CD4-positive, alpha-beta T cell treated with Interleukin-12 subunit alpha and Interleukin-12 subunit beta, for 1 hour (primary cell): Measurements from ENCODE around the gene C18orf63.
"Not testable (repeated sequence)": the region's sequence is repeated elsewhere in the genome, so short reads cannot be mapped to it uniquely, and the experiment has no call there.

ENCODE experiments used
- DNase-seq: peaks from one replicate; pipeline ENCODE4 v3.0.0-alpha.2; 2020

The C18orf63 gene

DNA sequence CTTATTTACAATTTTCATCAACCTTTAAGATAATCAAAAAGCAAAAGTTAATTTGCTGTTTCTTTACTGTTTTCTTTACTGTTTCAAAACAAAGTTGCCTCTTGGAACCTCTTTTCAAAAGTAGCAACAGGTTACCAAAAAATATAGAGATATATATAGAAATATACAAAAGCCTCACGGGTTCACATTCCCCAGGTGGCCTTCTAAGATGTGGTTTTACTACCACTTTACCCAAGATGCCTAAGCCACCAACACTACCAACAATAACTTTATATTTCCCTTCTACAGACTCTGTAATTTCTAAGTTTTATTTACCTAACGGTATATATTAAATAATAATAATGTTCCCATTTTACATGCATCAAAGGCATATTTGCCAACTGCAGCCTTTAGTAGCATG, 28.8 kb upstream of the C18orf63 start:
- no peak for DNase-seq

DNA sequence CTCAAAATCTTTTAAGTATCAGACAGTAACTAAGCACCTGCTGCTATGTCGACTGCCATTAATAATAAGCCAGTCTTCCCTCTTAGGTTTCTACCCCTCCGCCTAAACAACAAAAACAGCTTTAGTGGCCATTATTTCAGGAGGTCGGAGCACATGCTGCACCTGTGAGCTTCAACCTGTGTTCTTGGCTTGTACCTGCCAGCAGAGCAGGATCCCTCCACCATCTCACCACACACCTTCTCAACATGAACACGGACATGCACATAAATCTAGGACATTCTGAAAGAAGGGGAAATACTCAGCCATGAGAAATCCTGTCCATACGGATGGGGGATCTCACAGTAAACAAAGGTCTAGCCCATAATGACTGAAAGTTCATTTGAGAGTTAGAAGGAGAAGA, 27.6 kb upstream of the C18orf63 start:
- DNase-seq = no peak

DNA sequence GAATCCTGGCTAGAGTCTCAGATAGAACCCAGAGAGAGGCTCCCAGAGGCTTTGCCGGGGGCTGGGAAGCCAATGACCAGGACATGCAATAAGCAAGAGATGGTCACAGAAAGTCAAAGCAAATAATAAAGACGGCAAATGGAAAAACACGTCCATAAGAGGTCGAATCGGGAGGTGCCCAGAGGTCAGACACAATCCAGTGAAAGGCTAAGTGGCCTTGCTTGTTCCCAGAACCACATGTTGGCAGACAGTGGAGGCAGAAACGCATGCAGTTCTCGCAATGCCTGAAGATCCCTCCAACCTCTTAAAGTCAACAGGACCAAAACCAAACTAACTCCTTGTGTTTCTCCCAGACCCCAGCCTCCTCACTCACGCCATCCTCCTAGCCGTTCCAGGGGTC, 26.9 kb upstream of the C18orf63 start:
- no peak for DNase-seq

DNA sequence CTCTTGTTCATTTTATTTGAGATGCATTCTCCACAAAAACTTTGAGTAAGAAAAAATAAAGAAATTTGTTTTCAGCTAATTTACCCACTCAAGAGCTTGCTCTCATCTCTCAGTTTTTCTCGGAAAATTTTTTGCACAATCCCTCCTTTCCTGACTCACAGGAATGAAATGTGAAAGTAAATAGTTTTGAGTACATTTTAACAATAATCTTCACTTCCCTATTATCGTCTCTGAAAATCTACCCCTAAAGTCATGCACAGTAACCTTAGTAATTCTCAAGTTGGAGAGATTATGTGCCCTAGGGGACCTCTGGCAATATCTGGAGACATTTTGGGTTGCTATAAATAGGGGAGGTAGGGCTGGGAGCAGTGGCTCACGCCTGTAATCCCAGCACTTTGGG, 26.5 kb upstream of the C18orf63 start:
- no peak for DNase-seq

DNA sequence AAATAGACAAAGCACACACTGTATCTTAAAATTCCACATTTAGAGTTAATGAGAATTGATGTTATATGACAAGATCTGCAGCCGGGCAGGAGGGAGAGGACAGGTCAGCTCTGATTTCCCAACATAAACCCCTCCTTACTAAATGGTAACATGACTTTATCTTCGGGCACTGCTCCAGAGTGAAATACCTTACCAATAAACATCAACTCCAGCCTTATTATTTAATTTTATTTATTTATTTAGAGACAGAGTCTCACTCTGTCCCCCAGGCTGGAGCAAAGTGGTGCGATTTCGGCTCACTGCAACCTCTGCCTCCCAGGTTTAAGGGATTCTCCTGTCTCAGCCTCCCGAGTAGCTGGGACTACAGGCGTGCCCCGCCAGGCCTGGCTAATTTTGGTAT, 25.6 kb upstream of the C18orf63 start:
- DNase-seq = no peak

DNA sequence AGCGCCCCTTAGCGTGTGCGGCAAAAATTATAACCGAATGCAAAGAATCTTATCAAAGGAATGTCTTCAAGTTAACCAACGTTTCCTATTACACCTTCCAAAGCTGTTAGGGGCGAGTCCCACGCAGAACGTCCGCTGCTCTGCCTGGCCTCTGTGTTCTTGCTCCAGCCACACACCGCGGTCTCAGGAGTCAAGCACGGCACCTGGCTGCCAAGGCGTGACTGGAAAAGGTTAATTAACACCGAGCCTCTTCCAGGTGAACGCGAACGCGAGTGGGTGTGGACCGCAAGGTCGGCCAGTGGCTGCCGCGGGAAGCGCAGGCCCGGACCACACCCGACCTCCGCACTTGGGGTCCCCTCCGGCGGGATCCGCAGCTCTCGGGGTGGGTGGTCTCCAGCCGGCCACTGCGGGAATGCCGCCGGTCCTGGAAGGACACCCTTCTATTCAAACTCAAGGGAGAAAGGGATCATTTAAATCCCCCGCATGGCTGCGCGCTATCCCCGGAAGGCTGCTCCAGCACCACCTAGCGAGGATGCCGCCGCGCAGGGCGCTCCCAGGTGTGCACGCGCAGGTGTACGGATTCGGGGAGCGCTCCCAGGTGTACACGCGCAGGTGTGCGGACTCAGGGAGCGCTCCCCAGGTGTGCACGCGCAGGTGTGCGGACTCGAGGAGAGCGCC, 24.7 kb upstream of the C18orf63 start:
- peak; percentile 10 for DNase-seq

DNA sequence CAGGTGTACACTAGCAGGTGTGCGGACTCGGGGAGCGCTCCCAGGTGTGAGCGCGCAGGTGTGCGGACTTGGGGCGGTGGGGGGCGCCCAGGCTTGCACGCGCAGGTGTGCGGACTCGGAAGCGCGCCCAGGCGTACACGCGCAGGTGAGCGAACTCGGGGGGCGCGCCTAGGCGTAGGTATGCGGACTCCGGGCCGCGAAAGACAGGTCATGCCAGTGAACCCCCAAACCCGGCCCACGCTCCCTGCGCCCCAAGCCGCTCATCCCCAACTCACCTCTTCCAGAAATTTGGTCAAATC, 24.2 kb upstream of the C18orf63 start:
- no peak for DNase-seq

DNA sequence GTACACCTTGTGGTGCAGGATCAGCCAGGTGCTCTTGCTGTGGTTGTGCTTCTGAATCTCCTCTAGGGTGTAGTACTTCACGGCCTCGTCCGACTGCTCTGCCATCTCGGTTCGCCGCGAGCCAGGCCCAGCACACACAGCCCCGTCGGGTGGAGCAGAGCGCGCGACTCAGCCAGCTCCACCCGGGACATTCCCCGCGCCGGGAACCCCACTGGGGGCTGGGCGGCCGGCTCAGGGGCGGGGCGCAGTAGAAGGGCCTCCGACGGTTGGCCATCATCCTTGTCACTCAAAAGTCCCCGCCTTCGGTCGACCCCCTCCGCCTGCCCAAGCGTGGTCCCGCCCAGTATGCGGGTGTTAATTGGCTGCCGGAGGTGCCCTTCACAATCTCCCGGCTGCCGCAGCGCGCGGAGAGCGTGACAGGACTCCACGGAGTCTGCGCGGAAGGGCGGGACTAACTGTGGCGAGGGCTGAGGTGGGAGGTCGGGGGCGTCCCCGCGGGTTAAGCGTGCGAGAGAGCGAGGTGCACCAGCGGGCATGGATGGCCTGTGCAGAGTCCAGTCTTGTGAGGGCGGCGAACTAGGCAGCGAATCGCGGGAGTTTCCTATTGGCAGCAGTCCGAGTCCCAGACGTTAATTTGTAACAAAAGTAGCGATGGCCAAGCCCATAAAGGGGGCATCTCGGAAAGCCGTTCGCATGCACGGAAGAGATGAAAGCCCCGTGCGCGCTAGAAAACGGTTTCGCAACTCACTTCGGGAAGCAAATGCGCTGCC, 23.7 kb upstream of the C18orf63 start, which contains the start of gene CYB5A:
TSS of gene CYB5A (minus strand) at position 193 of the 770 bp plus-strand sequence. CDS start at position 105, 88 bp downstream.
- DNase-seq = peak; percentile 99

DNA sequence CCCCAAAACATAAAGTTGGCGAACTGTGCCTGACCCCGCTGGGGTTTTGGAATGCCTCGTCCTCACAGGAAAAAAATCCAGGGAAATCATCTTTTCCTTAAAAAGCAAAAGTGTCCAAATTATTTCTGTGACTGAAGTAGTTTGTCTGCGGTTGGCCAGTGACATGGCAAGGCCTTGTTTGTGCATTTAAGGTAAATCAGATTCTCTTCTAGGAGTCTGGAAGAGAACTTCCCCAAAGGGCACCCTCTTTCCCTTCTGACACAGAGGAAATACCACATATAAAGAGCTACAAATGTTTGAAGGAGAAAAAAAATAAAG, 23.1 kb upstream of the C18orf63 start:
- no peak for DNase-seq

DNA sequence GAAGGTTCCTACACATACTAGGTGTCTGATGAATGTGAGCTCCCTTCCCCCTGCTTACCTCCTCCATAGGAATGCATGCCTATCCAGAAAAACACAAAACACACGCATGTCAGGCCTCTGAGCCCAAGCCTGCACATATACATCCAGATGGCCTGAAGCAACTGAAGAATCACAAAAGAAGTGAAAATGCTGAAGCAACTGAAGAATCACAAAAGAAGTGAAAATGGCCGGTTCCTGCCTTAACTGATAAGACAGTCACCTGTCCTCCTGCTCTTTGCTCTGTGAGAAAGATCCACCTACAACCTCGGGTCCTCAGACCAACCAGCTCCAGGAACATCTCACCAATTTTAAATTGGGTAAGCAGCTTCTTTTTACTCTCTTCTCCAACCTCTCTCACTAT, 22.7 kb upstream of the C18orf63 start:
- DNase-seq = not testable (repeated sequence)

DNA sequence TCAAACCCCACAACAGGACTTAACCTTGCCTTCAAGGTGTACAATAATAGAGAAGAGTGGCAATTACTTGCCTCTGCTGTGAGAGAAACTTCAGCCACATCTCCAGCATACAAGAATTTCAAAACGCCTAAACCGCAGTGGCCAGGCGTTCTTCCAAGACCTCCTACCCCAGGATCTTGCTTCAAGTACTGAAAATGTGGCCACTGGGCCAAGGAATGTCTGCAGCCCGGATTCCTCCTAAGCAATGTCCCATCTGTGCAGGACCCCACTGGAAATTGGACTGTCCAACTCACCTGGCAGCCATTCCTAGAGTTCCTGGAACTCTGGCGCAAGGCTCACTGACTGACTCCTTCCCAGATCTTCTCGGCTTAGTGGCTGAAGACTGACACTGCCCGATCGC, 21.1 kb upstream of the C18orf63 start:
- DNase-seq = no peak

DNA sequence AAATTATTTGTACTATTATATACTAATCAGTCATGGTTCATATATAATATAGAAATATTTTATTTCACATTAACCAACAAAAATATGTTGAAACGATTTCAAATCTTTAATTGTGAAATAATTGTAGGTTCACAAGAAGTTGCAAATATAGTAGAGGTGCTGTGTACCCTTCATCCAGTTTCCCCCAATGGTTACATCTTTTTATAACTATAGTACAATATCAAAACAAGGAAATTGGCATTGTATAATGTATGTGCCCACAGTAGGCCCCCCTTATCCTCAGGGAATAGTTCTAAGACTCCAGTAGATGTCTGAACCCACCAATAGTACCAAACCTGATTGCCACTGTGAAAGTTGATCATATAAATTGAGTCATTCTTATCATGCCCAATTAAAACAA, 16.5 kb upstream of the C18orf63 start:
- DNase-seq = no peak

DNA sequence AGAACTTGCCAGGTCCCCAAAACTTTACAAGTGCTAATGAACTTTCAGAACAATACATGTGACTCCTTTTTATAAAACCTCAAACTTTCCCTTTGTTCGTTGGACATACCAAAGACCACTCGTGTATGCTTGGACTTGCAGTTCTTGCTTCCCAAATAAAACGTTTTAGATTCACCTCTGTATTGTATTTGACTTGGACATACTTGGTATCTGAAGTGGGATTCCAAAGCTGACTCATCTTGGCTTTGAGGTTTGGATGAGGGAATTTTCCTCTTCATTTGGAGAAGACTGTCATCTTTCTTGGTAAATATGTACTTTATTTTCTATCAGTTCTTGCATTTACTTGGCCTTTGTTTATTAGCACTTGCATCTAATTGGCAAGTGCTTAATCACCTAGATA, 15.9 kb upstream of the C18orf63 start:
- DNase-seq = no peak

DNA sequence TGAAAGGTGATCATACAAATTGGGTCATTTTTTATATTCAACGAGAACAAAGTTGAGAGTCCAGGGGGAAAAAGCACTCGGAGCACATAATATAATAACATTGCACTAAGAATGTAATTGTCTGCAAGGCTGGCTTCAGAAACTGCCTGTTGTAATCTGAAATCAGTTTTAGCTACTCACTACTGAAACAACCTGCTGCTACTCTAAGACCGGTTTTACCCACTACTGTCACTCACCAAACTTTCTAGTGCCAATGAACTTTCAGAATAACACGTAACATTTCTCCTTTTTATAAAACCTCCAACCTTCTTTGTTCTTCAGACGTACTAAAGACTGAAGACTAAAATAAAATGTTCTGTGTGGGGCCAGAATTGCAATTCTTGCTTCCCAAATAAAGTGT, 12.3 kb upstream of the C18orf63 start:
- no peak for DNase-seq

DNA sequence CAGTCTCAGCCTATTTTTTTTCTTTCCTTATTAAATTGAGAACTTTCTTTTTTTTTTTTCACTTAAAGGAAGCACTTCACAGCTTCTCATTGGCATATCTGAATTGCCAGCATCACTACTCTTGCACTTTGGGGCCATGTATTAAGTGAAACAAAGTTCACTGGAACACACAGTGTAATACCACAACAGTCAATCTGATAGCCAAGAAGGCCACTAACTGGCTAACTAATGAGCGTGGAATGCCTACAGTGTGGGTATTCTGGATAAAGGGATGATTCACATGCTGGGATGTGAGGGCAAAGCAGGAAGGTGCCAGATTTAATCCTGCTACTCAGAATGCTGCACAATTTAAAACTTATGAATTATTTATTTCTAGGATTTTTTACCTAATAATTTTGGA, 11.7 kb upstream of the C18orf63 start:
- DNase-seq = no peak

DNA sequence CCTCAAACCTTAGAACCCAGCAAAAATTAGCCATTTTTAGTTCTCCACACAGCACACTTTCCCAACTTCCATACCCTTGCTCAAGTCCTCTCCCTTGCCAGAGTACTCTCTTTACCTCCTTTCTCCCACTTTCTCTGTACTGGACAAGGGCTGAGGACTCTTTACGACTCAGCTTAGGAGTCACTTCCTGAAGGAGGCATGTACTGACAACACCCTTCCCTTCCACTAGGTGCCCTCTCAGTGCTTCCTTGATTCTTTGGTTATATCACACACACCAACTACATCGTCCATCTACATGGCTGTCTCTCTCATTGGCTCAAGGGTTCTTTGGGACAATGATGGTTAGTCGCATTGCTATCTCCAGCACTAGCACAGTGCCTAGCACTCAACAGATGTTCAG, 5.2 kb upstream of the C18orf63 start:
- peak; percentile 16 for DNase-seq

DNA sequence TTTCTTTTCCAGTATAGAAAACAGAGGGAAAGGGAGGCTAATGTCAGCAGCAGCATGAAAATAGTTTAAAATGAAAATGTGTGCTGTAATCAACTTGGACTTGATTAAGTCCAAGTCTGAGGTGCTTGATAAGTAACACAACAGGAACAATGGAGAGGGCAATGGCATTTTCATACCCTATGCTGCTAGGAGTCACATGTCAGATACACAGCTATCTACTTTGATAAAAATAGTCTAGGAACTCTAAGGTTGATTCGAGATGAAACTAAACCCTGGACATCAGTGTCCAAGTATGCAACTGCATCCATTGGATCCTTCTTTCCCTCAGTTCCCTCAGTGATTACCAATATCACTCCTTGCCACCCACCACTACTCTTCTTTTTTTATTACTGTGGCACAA, 4.6 kb upstream of the C18orf63 start:
- DNase-seq = no peak

DNA sequence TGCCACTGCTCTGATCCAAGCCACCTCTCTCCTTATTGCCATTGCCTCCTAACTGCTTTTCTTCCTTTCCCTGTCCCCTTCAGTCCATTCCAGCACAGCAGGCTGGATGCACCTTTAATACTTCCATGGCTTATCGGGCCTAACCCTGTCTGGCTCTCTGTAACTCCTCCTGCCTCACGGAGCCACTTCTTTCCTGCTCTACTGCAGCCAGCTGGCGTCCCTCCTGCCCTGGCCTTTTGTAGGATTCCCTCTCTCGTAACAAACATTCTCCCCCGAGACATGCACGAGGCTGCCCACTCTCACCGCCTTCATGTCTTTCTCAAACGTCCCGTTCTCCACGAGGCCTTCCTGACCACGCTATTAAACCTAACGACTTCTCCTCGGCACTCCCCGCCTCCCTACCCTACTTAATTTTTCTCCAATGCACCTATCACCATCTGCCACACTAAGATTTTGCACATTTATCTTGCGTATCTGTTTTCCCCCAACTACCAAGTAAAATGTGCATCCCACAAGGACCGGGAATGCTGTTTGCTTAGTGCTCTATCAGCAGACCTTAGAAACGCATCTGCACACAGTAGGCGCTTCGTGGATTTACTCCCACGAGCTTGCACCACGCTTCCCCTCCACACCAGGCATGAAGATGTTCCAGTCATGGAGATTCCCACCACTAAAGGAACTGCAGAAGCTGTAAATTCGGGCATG, 728 bp upstream of the C18orf63 start:
- DNase-seq = no peak

DNA sequence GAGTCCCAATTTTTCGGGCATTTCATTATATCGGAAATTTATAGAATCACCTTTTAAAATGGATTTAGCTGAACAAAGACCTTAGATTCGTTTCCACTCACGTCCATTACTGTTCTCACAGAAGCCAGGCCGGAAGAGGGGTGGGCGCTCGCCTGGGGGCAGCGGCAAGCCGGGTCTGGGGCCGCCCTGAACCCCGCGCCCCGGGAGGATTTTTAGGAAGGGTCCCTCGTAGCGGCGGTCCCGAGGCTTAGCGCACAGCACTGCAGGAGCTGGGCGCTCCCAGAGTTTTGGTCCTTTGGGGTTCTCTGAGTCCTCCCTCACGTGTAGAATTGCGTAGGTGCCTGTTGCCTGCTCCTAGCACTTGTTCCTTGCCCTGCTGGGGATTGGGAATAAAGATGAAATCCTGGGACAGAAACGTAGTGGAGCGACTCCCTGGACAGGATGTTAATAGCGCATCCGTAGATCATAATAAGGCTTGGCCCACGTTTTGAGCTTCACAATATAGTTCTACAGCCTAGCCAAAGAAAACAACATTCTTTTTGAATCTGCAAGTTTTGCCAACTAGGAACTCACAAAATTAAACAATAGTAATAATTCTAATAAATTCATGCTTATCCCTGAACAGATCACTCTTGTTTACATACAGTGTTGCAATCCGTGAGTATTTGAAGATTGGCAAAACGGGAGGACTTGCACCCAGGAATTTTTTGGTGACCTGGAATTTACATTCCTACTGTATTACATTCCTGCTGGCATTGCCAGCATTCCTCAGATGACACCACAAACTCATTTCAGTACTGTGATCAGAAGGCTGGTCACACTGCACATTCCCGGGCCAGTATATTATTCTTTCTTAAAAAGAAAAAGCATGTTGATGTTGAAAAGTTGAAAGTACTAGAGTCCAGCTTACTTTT, 875 bp downstream of the C18orf63 start:
- no peak for DNase-seq

DNA sequence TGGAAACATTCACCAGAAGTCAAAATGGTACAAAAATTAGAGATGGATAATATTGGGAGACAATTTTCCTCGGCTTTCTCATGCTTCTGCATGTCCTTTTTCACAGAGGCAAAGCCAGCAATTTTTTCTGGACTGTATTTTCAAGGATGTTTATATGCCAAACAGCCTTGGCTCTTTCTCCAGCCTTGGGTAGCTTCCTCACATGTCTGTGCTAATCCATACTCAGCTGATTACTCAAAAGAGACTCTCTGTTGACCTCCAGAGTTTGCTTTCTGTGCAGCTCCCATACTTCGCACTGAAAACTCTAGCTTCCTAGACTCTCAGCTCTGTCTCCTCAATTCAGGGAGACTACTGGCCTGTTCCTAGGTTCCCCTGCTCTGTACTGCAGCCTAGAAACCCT, 10.6 kb downstream of the C18orf63 start:
- no peak for DNase-seq

DNA sequence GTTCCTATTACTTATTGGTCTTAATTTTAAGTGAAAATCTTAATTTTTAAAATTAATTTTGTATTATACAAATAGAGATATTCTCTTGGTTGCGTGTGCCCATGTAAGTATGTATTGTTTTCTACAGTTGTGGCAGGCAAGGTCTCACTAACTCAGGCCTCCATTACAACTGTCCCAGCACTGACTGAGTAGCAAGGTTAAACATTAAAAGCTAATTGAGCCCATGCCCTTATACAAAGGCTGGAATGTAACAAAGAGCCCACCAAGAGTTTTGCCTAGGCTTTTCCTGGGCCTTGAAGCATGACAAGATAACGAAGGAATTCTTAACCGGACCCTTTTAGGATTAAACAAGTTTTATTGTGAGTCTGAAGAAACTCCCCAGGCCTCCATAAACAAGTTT, 11.2 kb downstream of the C18orf63 start:
- not testable (repeated sequence) for DNase-seq

DNA sequence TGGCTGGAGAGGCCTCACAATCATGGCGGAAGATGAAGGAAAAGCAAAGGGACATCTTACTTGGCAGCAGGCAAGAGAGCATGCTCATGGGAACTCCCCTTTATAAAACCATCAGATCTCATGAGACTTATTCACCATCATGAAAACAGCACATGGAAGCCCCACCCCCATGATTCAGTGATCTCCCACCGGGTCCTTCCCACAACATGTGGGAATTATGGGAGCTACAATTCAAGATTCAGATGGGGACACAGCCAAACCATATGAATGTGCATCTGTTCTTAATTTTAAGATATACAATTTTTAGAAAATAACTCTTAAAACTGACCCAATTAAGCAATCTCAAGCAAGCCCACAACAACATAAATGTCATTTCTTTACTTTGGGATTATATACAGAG, 12.6 kb downstream of the C18orf63 start:
- DNase-seq = no peak

DNA sequence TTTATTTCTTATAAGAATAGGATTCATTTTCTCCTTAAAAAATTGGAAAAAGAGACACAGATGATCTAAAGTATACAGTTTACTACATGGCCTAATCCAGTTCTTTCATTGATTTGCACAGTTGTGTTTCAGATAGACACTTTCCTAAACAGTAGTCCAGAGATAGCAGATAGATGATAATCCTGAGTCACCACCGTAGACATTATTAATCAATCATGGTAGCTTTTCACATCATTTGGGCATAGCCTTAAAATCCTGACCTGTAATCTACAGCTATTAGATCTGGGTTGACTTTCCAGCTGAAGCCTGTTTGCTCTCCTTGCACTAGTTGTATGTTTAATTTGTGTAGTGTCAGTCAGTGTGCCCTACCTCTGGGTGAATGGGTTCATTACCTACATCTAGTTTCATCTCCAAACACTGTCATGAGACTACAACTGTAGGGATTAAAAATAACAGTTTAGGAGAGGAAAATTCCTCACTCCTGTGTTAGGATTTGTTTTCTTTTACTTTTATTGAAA, 14.1 kb downstream of the C18orf63 start:
- DNase-seq = no peak
